ENCODE measurements around the gene POU6F2. TPM values are rescaled to one million over a fixed set of nuclear protein-coding genes. Genes with fewer than 3 reads are reported as not detected.
"Not testable (repeated sequence)": the region's sequence is repeated elsewhere in the genome, so short reads cannot be mapped to it uniquely, and the experiment has no call there.

Gene POU6F2
- total RNA-seq, 1 donor from 2014 or later = 0.04 TPM

DNA sequence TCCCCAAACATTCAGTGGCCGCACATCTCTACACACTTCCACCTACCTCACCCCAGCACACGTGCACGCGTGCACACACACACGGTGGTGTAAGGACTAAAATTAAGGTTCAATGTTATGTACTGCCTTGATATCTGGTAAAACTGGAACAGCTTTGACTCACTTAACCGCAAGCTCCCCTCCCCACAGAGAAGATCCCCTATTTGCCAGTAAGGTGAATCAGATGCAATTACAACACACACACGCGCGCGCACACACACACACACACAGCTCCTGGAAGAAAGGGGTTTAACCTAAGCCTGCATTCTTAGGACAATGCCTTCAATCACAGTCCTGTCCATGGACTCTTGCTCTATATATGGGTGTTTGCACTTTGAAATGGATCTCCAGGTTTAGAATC, 43.2 kb upstream of the POU6F2 start:
- no peak for DNase-seq (ENCODE audit: low read depth)
- Histone ChIP-seq H3K4me3 (ENCODE audit: low read depth, low read length) (no peak overlapping the region), H3K27me3 (ENCODE audit: control insufficient read depth, insufficient read depth, low read length) (no peaks in the 10 kb centered on the region), H3K36me3 (ENCODE audit: control insufficient read depth, insufficient read depth, low read length) (no peaks in the 10 kb centered on the region)
- TF ChIP-seq, protein P1, sequence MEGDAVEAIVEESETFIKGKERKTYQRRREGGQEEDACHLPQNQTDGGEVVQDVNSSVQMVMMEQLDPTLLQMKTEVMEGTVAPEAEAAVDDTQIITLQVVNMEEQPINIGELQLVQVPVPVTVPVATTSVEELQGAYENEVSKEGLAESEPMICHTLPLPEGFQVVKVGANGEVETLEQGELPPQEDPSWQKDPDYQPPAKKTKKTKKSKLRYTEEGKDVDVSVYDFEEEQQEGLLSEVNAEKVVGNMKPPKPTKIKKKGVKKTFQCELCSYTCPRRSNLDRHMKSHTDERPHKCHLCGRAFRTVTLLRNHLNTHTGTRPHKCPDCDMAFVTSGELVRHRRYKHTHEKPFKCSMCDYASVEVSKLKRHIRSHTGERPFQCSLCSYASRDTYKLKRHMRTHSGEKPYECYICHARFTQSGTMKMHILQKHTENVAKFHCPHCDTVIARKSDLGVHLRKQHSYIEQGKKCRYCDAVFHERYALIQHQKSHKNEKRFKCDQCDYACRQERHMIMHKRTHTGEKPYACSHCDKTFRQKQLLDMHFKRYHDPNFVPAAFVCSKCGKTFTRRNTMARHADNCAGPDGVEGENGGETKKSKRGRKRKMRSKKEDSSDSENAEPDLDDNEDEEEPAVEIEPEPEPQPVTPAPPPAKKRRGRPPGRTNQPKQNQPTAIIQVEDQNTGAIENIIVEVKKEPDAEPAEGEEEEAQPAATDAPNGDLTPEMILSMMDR (IDR thresholded peaks at IDR 0.05; ENCODE audit: insufficient read depth, low read length, poor library complexity, severe bottlenecking) = no peak

DNA sequence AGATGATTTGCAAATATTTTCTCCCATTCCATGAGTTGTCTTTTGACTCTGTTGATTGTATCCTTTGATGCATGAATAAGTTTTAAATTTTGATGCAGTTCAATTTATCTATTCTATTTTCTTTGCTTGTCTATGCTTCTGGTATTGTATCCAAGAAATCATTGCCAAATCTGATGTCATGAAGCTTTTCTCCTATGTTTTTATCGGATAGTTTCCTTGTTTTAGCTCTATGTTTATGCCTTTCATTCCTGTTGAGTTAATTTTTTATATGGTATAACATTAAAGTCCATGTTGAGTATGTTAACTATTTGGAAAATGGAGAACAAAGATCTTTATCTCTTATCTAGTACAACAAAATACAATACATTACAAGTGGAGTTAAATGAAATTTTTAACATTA, 41.1 kb upstream of the POU6F2 start:
- H3K4me3 ChIP-seq (ENCODE audit: low read depth, low read length) = no peak overlapping the region
- DNase-seq (ENCODE audit: low read depth) = no peak
- TF ChIP-seq, protein P1 (IDR thresholded peaks at IDR 0.05; ENCODE audit: insufficient read depth, low read length, poor library complexity, severe bottlenecking) = no peak
- H3K27me3 ChIP-seq (ENCODE audit: control insufficient read depth, insufficient read depth, low read length) = no peaks in the 10 kb centered on the region
- H3K36me3 ChIP-seq (ENCODE audit: control insufficient read depth, insufficient read depth, low read length) = no peaks in the 10 kb centered on the region

DNA sequence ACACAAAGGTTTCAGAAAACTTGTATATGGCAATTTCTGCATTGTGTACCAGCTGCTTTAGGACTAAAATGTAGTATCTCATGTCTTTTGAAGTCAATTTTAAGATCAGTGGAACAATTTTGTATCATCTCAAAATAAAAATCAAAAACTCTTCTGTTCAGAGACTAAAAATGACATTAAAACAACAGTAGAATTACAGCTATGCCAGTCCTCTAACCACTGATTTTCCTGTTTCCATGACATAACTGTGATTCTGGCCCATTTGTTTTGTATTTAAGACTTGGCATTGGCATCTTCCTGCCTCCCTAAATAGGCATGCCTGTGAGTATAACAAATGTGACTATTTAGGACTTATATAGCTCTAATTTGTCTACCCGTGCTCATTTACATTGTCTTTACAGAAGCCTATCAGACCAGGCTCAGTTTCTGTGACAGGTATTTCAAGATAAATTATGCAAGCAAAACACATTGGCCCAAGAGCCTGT, 39.7 kb upstream of the POU6F2 start:
- TF ChIP-seq, protein P1 (IDR thresholded peaks at IDR 0.05; ENCODE audit: insufficient read depth, low read length, poor library complexity, severe bottlenecking) = no peak
- Histone ChIP-seq H3K4me3 (ENCODE audit: low read depth, low read length) (no peak overlapping the region), H3K36me3 (ENCODE audit: control insufficient read depth, insufficient read depth, low read length) (no peaks in the 10 kb centered on the region), H3K27me3 (ENCODE audit: control insufficient read depth, insufficient read depth, low read length) (no peaks in the 10 kb centered on the region)
- no peak for DNase-seq (ENCODE audit: low read depth)

DNA sequence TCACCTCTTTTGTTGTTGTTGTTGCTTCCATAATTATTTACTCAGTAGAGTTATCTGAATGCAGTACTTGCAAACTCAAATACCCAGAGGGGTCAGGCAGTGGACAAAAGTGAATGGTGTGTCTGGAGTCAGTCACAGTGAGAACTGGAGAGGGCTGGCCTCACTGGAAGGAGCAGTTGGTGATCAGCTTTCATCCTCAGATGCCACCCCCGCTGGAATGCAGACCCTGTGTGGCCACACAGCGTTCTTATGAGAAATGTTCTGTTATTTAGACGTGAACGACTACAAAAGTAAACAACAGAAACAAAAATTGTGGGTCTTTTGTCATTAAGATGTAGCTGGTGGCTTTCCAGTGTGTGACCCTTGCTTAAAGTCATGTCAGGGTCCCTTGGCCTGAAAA, 39.1 kb upstream of the POU6F2 start:
- TF ChIP-seq, protein P1 (IDR thresholded peaks at IDR 0.05; ENCODE audit: insufficient read depth, low read length, poor library complexity, severe bottlenecking) = no peak
- DNase-seq (ENCODE audit: low read depth) = no peak
- H3K27me3 ChIP-seq (ENCODE audit: control insufficient read depth, insufficient read depth, low read length) = no peaks in the 10 kb centered on the region

DNA sequence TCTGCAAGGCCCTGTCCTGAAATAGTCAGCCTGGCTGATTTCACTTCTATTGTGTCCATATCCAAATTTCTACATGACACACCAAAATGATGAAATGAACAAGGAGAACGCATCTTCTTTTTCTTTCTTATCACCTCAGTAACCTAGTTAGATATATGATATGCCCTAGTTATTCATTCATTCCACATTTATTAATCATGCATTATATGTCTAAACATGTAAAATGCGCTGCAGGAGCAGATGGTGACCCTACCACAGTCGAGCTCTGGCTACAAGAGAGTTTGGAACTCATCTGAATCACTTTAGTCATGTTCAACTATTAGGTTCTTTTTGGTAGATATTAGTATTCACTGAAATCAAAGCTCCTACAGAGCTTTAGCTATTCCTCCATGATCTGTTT, 36.9 kb upstream of the POU6F2 start:
- no peaks in the 10 kb centered on the region for H3K27me3 ChIP-seq (ENCODE audit: control insufficient read depth, insufficient read depth, low read length)
- H3K36me3 ChIP-seq (ENCODE audit: control insufficient read depth, insufficient read depth, low read length) = no peaks in the 10 kb centered on the region
- no peak overlapping the region for H3K4me3 ChIP-seq (ENCODE audit: low read depth, low read length)
- DNase-seq (ENCODE audit: low read depth) = no peak
- TF ChIP-seq, protein P1 (IDR thresholded peaks at IDR 0.05; ENCODE audit: insufficient read depth, low read length, poor library complexity, severe bottlenecking) = no peak

More for the DNA sequence above, 39.1 kb upstream of the POU6F2 start:
- H3K4me3 ChIP-seq (ENCODE audit: low read depth, low read length) = no peak overlapping the region
- H3K36me3 ChIP-seq (ENCODE audit: control insufficient read depth, insufficient read depth, low read length) = no peaks in the 10 kb centered on the region

DNA sequence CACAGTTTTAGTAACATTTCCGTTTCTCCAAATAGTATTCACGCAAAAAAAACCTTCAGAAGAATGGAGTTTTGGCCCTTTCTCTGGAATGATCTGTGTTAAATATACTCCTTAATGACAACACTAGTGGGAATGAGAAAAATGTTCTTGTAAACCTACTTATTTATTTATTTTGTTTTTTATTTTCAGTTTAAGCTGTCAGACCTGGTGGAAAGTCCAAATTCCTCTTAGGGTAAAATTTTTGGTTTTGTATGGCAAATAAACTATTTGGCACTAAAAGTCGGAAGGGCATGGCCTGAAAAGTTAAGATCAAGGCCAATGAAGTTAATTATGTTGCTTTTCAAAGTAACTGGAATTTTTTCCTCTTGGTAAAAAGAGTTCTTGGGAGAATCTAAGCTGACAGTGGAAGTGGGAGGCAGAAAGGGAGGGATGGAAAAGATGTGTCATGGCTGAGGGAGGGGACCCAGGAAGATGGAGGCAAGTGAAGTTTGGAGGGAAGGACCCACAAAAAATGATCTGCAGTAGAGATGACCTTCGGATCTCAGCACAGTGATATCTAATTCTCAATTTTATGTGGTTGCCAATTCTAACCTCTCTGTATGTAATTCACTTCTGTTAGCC, 35.2 kb upstream of the POU6F2 start:
- TF ChIP-seq, protein P1 (IDR thresholded peaks at IDR 0.05; ENCODE audit: insufficient read depth, low read length, poor library complexity, severe bottlenecking) = no peak
- Histone ChIP-seq H3K36me3 (ENCODE audit: control insufficient read depth, insufficient read depth, low read length) (no peaks in the 10 kb centered on the region), H3K4me3 (ENCODE audit: low read depth, low read length) (no peak overlapping the region), H3K27me3 (ENCODE audit: control insufficient read depth, insufficient read depth, low read length) (no peaks in the 10 kb centered on the region)
- no peak for DNase-seq (ENCODE audit: low read depth)

DNA sequence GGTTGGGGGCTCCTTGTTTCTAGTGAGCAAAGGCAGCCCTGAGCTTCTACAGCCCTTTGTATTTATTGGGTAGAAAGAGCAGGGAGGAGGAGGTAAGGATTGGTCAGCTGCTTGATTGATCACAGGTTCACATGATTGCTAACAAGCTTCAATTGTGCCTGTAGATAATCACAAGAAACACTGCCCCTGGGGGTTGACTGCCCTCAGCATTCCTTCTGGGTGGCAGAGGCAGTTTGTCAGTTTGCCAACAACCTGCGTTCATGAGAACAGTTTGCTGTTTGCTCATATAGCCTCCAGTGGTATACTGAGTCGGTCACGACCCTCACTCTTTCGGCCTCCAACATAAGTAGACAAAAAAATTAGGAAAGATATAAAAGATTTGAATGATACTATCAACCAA, 30.2 kb upstream of the POU6F2 start:
- H3K4me3 ChIP-seq (ENCODE audit: low read depth, low read length); DNase-seq (ENCODE audit: low read depth); H3K27me3 ChIP-seq (ENCODE audit: control insufficient read depth, insufficient read depth, low read length); H3K36me3 ChIP-seq (ENCODE audit: control insufficient read depth, insufficient read depth, low read length): not testable (repeated sequence)
